Duodenal mucosa (tissue), 2 donors: ENCODE measurements around the gene HS3ST5.

Experiments used
- H3K27ac ChIP-seq: one replicate; pipeline ENCODE4 v1.7.0; 2013; ENCODE audit warnings: low read depth, low read length
- H3K27me3 ChIP-seq, 2 donors: one replicate each; pipeline ENCODE4 v1.7.0; 2013; ENCODE audit warnings: low read length in 2 of 2, control low read depth in 1 of 2; ENCODE audit not compliant: insufficient read depth in 2 of 2, control insufficient read depth in 1 of 2
- H3K36me3 ChIP-seq, 2 donors: one replicate each; pipeline ENCODE4 v1.7.0; 2013; ENCODE audit warnings: low read length in 2 of 2, control low read depth in 1 of 2; ENCODE audit not compliant: insufficient read depth in 2 of 2, control insufficient read depth in 1 of 2
- H3K4me1 ChIP-seq, 2 donors: one replicate each; pipeline ENCODE4 v1.7.0; 2013; ENCODE audit warnings: low read length in 2 of 2, control low read depth in 1 of 2; ENCODE audit not compliant: insufficient read depth in 2 of 2, control insufficient read depth in 1 of 2
- H3K4me3 ChIP-seq, 2 donors: one replicate each; pipeline ENCODE4 v1.7.0; 2013; ENCODE audit warnings: low read length in 2 of 2, low read depth in 1 of 2
- H3K9ac ChIP-seq, 2 donors: one replicate each; pipeline ENCODE4 v1.7.0; 2013; ENCODE audit warnings: low read length in 2 of 2, low read depth in 1 of 2
- H3K9me3 ChIP-seq, 2 donors: one replicate each; pipeline ENCODE4 v1.7.0; 2013; ENCODE audit warnings: low read length in 2 of 2, control low read depth in 1 of 2; ENCODE audit not compliant: control insufficient read depth in 1 of 2

The HS3ST5 gene

DNA sequence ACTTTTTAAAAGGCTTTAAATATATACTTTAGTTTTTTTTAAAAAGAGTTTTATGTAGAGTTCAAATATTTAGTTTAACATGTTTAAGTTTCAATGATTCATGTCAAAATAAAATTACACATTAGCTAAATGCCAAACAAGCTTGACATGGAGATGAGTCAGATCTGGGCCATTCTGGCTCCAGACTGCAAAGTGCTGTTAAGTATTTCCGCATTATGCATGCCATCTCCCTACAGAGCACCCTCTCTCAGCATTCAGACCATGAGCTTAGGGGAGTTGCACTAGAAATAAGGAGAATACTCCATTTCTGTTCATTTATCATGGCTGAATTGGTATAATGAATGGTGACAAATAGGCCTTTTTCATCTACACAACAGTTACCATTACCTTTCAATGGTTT, 21.5 kb upstream of the HS3ST5 start:
- no peaks in the 10 kb centered on the region for H3K27me3 ChIP-seq
- no peaks in the 10 kb centered on the region for H3K36me3 ChIP-seq
- no peaks in the 10 kb centered on the region for H3K9me3 ChIP-seq
- H3K4me1 ChIP-seq: no peaks in the 10 kb centered on the region
- no peak overlapping the region for H3K4me3 ChIP-seq
- H3K9ac ChIP-seq: no peak overlapping the region
- H3K27ac ChIP-seq: no peak overlapping the region

DNA sequence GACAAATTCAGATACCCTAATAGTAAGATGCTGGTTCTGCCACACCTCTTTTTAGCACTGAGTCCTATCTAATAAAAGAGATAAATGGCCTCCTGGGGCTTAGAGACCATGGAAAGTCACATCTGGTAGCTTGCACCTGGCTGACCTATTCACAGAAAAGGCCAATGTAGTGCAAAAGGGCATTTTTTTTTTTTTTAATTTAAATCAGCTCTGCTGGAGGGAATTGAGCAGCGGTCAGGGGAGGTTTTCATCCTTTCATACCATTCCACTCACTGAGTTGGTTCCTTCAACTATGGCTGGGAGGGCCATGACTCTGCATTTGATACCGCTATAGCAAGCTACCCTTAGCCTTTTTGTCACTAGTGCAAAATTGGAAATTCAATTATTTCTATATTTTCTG, 20.1 kb upstream of the HS3ST5 start:
- no peaks in the 10 kb centered on the region for H3K27me3 ChIP-seq
- H3K9me3 ChIP-seq: no peaks in the 10 kb centered on the region
- no peaks in the 10 kb centered on the region for H3K4me1 ChIP-seq
- no peak overlapping the region for H3K27ac ChIP-seq
- no peak overlapping the region for H3K9ac ChIP-seq
- no peak overlapping the region for H3K4me3 ChIP-seq
- H3K36me3 ChIP-seq: no peaks in the 10 kb centered on the region

DNA sequence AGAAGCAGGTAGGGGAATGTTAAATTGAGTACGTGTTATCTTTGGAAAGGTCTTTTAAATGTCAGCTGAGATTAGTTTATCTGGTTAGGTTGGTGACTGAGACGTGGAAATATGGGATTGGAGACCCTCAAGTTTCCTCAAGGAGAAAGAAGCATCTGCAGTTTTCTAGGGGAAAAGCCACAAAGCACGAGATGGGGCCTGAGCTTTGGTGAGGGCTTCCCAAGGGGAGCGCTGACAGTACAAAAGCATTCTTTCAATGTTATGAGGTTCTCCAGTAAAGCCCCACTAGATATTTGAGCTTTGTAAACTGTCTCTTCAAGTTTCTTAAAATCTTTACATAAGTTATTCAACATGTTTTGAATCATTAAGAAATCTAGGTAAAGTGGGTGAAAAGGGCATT, 19.6 kb upstream of the HS3ST5 start:
- H3K36me3 ChIP-seq: no peaks in the 10 kb centered on the region
- H3K9me3 ChIP-seq: no peaks in the 10 kb centered on the region
- H3K4me1 ChIP-seq: no peaks in the 10 kb centered on the region
- no peak overlapping the region for H3K27ac ChIP-seq
- H3K4me3 ChIP-seq: no peak overlapping the region
- H3K9ac ChIP-seq: no peak overlapping the region
- H3K27me3 ChIP-seq: no peaks in the 10 kb centered on the region

DNA sequence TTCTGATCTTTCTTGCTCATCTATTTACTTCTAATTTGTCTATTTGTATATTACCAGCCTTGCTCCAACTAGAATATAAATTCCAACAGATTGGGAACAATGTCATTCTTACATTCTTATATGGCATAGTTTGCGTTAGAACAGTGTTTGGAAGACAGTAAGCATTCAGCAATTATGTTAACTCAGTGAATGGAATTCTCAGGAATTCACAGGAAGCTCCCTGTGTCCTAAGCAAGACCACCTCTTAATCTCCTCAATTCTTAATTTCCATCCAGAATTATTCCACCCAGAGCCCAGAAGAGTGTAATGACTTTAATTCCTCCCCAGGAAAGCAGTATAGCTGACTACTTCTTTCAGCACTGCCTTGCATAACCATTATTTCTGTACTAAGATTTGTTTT, 18.2 kb upstream of the HS3ST5 start:
- no peaks in the 10 kb centered on the region for H3K27me3 ChIP-seq
- H3K27ac ChIP-seq: no peak overlapping the region
- no peaks in the 10 kb centered on the region for H3K4me1 ChIP-seq
- H3K9me3 ChIP-seq: no peaks in the 10 kb centered on the region
- H3K36me3 ChIP-seq: no peaks in the 10 kb centered on the region
- H3K4me3 ChIP-seq: no peak overlapping the region
- H3K9ac ChIP-seq: no peak overlapping the region

DNA sequence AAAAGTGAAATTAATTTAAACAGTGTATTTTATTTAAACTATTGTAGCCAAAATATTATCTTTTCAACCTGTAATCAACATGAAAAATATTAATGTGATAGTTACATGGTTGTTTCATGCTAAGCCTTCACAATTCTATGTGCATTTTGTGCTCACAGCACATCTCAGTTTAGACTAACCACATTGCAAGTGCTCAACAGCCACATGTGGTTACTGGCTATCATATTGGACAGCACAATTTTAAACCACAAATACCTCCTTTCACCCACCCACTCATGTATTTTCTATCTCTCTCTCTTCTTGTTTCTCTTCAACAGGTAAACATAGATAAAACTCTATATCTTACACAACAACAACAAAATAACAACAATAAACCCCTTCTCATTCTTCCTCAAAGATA, 12.5 kb upstream of the HS3ST5 start:
- no peak overlapping the region for H3K9ac ChIP-seq
- H3K36me3 ChIP-seq: no peaks in the 10 kb centered on the region
- no peak overlapping the region for H3K27ac ChIP-seq
- no peaks in the 10 kb centered on the region for H3K9me3 ChIP-seq
- no peak overlapping the region for H3K4me3 ChIP-seq
- H3K27me3 ChIP-seq: no peaks in the 10 kb centered on the region
- no peaks in the 10 kb centered on the region for H3K4me1 ChIP-seq

DNA sequence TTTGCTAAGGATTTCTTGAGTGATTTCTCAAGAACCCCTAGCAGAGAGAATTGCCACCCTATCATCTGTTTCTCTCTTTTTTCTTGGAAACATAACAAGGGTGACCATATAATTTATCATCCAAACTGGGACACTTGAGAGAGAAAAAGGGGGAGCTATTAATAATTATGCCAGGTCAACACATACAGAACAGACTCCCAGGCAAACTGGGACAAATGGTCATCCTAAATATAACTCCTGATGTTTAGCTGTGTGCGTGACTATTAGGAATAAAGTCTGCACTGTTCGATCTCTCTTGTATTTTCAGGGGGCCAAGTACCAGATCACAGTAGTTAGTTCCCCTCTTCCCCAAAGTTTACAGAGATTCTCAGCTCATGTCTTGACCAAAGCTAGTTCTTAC, 11.7 kb upstream of the HS3ST5 start:
- H3K4me1 ChIP-seq: no peaks in the 10 kb centered on the region
- no peak overlapping the region for H3K9ac ChIP-seq
- H3K27me3 ChIP-seq: no peaks in the 10 kb centered on the region

DNA sequence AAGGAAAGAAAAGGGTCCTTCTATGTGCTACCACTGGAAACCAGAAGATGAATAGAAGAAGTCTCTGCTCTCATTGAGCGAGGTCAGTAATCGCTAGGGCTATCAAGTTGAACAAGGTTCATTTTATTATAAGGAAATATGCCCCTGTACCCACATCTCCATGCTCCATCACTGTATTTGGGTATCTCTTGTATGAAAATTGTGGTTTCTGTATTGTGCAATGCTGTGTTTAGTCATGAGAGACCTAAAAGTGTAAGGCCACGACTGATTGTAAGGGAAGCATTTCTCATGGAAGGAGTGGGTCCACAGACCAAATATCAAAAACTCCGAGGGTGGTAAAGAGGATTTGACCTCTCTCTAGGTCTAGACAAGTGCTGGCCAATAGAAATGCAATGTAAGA, 3.6 kb upstream of the HS3ST5 start:
- Histone ChIP-seq H3K27ac (no peak overlapping the region), H3K36me3 (no peaks in the 10 kb centered on the region), H3K27me3 (peaks cover 17 to 25% of the 10 kb centered on the region in 2 donors), H3K9me3 (no peaks in the 10 kb centered on the region), H3K4me1 (peaks cover 4 to 11% of the 10 kb centered on the region in 2 donors), H3K9ac (no peak overlapping the region), H3K4me3 (no peak overlapping the region)

More for the DNA sequence above, 11.7 kb upstream of the HS3ST5 start:
- H3K27ac ChIP-seq: no peak overlapping the region
- H3K4me3 ChIP-seq: no peak overlapping the region
- H3K36me3 ChIP-seq: no peaks in the 10 kb centered on the region
- H3K9me3 ChIP-seq: no peaks in the 10 kb centered on the region

DNA sequence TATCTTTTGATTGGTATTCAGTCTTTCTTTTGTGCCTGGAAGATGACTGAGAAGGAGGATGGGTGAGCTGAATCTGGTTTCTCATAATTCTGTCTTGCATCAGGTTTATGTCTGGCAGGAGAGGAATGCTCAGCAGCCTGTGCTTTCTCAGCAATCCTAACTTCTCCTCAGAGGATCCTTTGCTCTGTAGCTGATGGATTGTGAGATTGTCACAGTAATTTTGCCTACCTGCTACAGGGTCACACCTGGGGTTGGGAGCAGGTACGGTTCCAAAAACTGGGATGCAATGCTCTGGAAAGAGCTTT, 2.1 kb upstream of the HS3ST5 start:
- Histone ChIP-seq H3K4me3 (no peak overlapping the region), H3K36me3 (no peaks in the 10 kb centered on the region), H3K27me3 (peaks cover 19 to 29% of the 10 kb centered on the region in 2 donors), H3K4me1 (peaks cover 4 to 11% of the 10 kb centered on the region in 2 donors), H3K27ac (no peak overlapping the region), H3K9ac (no peak overlapping the region), H3K9me3 (no peaks in the 10 kb centered on the region)

DNA sequence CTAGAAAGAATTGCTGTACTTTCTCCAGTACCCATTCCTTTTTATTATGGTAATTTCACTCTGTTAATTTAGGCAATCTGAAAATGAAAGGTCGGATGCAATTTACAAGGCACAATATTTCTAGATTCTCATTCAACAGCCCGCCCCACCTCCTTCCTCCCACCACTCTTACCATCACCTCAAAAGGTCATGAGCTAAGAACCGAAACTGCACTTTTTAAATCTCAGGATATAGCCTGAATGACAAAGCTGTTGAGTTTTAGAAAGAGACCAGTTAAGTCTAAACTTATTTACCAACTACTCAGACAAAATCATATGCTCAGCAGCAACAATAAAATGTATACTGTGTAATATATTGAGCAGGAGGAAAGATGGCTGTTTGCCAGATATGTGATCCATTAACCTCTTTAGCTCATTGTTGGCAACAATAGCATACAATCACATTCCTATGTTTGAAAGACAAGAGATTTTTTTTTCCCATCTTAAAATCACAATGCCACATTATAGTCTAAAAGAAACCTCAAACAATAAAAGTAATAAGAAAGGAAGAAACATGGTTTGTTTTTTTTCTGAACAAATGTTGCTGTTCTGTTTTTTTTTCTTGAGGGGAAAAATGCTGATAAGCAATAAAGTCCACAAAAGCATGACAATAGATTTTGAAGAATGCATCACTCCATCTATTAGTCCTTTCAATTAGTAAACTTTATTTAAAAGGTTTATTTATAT, 1.6 kb upstream of the HS3ST5 start:
- Histone ChIP-seq H3K4me3 (no peak overlapping the region), H3K9ac (no peak overlapping the region), H3K4me1 (peaks cover 4 to 11% of the 10 kb centered on the region in 2 donors), H3K36me3 (no peaks in the 10 kb centered on the region), H3K27ac (no peak overlapping the region), H3K9me3 (no peaks in the 10 kb centered on the region), H3K27me3 (peaks cover 19 to 34% of the 10 kb centered on the region in 2 donors)

DNA sequence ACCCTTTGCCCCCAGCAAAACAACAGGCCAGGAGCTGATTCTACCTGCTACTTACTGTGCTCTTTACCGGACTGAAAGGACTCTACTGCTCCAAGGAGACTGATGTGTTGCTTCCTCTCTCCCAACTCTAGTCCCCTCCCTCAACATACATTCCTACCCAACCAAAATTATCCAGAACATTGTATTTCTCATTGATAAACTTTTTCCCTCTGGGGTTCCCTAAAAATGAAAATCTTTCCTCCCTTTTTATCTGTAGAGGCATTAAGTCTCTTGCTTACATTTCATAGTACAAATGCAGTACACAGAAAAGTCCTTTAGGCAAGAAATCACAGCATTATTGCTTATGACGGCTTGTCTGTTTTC, 940 bp upstream of the HS3ST5 start:
- Histone ChIP-seq H3K36me3 (no peaks in the 10 kb centered on the region), H3K4me3 (peak overlapping the region; percentile 52 to 55), H3K27ac (no peak overlapping the region), H3K9ac (no peak overlapping the region), H3K27me3 (peaks cover 19 to 35% of the 10 kb centered on the region in 2 donors), H3K4me1 (peaks cover 4 to 11% of the 10 kb centered on the region in 2 donors), H3K9me3 (no peaks in the 10 kb centered on the region)
